SH-SY5Y (cell line): ENCODE measurements around the gene PRM2.

Source experiments
- GATA2 ChIP-seq: IDR thresholded peaks from 2 replicates; pipeline ENCODE4 v1.6.1; 2011; ENCODE audit warnings: mild to moderate bottlenecking, low read depth, low read length
- GATA3 ChIP-seq: IDR thresholded peaks from 2 replicates; pipeline ENCODE4 v1.6.1; 2011; ENCODE audit warnings: low read depth, mild to moderate bottlenecking, low read length, moderate library complexity

DNA sequence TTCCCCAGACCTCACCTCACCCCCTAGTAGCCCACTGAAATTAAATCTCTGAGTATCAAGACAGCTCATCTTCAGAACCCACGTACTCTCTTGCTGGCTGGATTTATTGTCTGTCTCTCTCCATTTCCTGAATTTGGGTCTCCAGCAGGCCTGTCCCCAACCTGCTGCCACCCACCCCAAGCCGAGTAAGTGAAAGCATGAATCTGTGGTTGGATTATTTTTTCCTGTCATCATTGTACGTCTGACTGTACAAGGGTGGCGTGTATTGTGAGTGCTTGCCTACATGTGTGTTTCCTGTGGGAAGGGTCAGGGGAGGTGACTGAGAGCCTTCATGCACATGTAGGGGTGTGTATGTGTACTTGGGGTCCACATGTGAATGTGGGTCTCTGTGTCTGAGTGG lies 12.5 kb downstream of the PRM2 start:
- no peak for TF ChIP-seq GATA2
- no peak for TF ChIP-seq GATA3
